Mesenchymal stem cell (in vitro differentiated cells and primary cell): Measurements from ENCODE around the gene GARRE1. TPM values are rescaled to one million over a fixed set of nuclear protein-coding genes. Genes with fewer than 3 reads are reported as not detected.
"Not testable (repeated sequence)": the region's sequence is repeated elsewhere in the genome, so short reads cannot be mapped to it uniquely, and the experiment has no call there.

Experiments used
- DNase-seq: peaks from one replicate; pipeline ENCODE4 v3.0.0-alpha.2; 2013
- H2AFZ ChIP-seq: one replicate; pipeline ENCODE4 v1.6.1; 2013; ENCODE audit warnings: low read depth, mild to moderate bottlenecking, control low read depth, inconsistent platforms, low read length, moderate library complexity
- H2AK5ac ChIP-seq: 2 replicates; pipeline ENCODE4 v1.6.1; 2013; ENCODE audit warnings: low read length, moderate library complexity, mild to moderate bottlenecking, inconsistent platforms; ENCODE audit not compliant: severe bottlenecking
- H2BK120ac ChIP-seq: one replicate; pipeline ENCODE4 v1.6.1; 2013; ENCODE audit warnings: low read depth, mild to moderate bottlenecking, inconsistent platforms, low read length, moderate library complexity
- H2BK12ac ChIP-seq, 2 experiments: one replicate each; pipeline ENCODE4 v1.6.1; 2013; ENCODE audit warnings: inconsistent platforms in 2 of 2, low read length in 2 of 2, mild to moderate bottlenecking in 2 of 2, moderate library complexity in 2 of 2, control low read depth in 1 of 2
- H2BK15ac ChIP-seq: one replicate; pipeline ENCODE4 v1.6.1; 2013; ENCODE audit warnings: mild to moderate bottlenecking, low read depth, inconsistent platforms; ENCODE audit not compliant: poor library complexity, severe bottlenecking
- H2BK5ac ChIP-seq: 2 replicates; pipeline ENCODE4 v1.6.1; 2013; ENCODE audit warnings: low read depth, mild to moderate bottlenecking, low read length, control low read depth, inconsistent platforms; ENCODE audit not compliant: poor library complexity, severe bottlenecking
- H3K14ac ChIP-seq, 2 experiments: one replicate each; pipeline ENCODE4 v1.6.1; 2013; ENCODE audit warnings: inconsistent platforms in 2 of 2, low read length in 2 of 2, control low read depth in 1 of 2, mild to moderate bottlenecking in 1 of 2, moderate library complexity in 1 of 2
- H3K18ac ChIP-seq, 2 experiments: one replicate each; pipeline ENCODE4 v1.6.1; 2013; ENCODE audit warnings: inconsistent platforms in 2 of 2, low read length in 2 of 2, control low read depth in 1 of 2, low read depth in 1 of 2, mild to moderate bottlenecking in 1 of 2
- H3K23ac ChIP-seq, 2 experiments: one replicate each; pipeline ENCODE4 v1.6.1; 2013; ENCODE audit warnings: inconsistent platforms in 2 of 2, low read length in 2 of 2, mild to moderate bottlenecking in 2 of 2, moderate library complexity in 2 of 2, control low read depth in 1 of 2
- H3K27ac ChIP-seq: 2 replicates; pipeline ENCODE4 v1.5.1; 2013; ENCODE audit warnings: mild to moderate bottlenecking, moderate library complexity, low read length, control low read depth, inconsistent platforms; ENCODE audit not compliant: poor library complexity, severe bottlenecking
- H3K27me3 ChIP-seq, 2 experiments: 2 replicates each; pipeline versions ENCODE4 v1.6.1 to v1.7.0; 2013; ENCODE audit warnings: low read length in 2 of 2, mild to moderate bottlenecking in 2 of 2, moderate library complexity in 2 of 2, control low read depth in 1 of 2, inconsistent platforms in 1 of 2; ENCODE audit not compliant: control insufficient read depth in 1 of 2, insufficient read depth in 1 of 2
- H3K36me3 ChIP-seq, 2 experiments: 2 replicates each; pipeline versions ENCODE4 v1.6.1 to v1.7.0; 2013; ENCODE audit warnings: low read length in 2 of 2, control low read depth in 1 of 2, inconsistent platforms in 1 of 2, low read depth in 1 of 2, mild to moderate bottlenecking in 1 of 2; ENCODE audit not compliant: insufficient read depth in 2 of 2, control insufficient read depth in 1 of 2
- H3K4ac ChIP-seq, 2 experiments: one replicate each; pipeline ENCODE4 v1.6.1; 2013; ENCODE audit warnings: inconsistent platforms in 2 of 2, low read length in 2 of 2, mild to moderate bottlenecking in 2 of 2, moderate library complexity in 2 of 2, control low read depth in 1 of 2, low read depth in 1 of 2
- H3K4me1 ChIP-seq: 2 replicates; pipeline ENCODE4 v1.6.1; 2013; ENCODE audit warnings: low read depth, low read length, control low read depth; ENCODE audit not compliant: control insufficient read depth, insufficient read depth
- H3K4me2 ChIP-seq: 2 replicates; pipeline ENCODE4 v1.6.1; 2013; ENCODE audit warnings: low read length, mild to moderate bottlenecking, inconsistent platforms; ENCODE audit not compliant: poor library complexity, severe bottlenecking
- H3K4me3 ChIP-seq, 2 experiments: 2 replicates each; pipeline versions ENCODE4 v1.5.1 to v1.7.0; 2013; ENCODE audit warnings: low read length in 2 of 2, mild to moderate bottlenecking in 2 of 2, control low read depth in 1 of 2, low read depth in 1 of 2; ENCODE audit not compliant: insufficient read depth in 1 of 2
- H3K79me1 ChIP-seq: replicated peaks from 2 replicates; pipeline ENCODE4 v1.6.1; 2013; ENCODE audit warnings: mild to moderate bottlenecking, control low read depth, low read length, inconsistent platforms; ENCODE audit not compliant: poor library complexity, severe bottlenecking
- H3K9ac ChIP-seq: 2 replicates; pipeline ENCODE4 v1.7.0; 2013; ENCODE audit warnings: mild to moderate bottlenecking, low read length, moderate library complexity
- H3K9me3 ChIP-seq: 2 replicates; pipeline ENCODE4 v1.7.0; 2013; ENCODE audit warnings: mild to moderate bottlenecking, low read length; ENCODE audit not compliant: control insufficient read depth
- H4K8ac ChIP-seq: one replicate; pipeline ENCODE4 v1.6.1; 2013; ENCODE audit warnings: inconsistent platforms, mild to moderate bottlenecking, low read length, moderate library complexity
- H4K91ac ChIP-seq: one replicate; pipeline ENCODE4 v1.6.1; 2013; ENCODE audit warnings: mild to moderate bottlenecking, low read length, inconsistent platforms
- WGBS: methylation state at CpG from one replicate; pipeline ENCODE4 v1.1.7; 2013; ENCODE audit warnings: mixed read lengths; 5-methylcytosine and 5-hydroxymethylcytosine counted together
- polyA plus RNA-seq, 2 experiments: library from polyadenylated mRNA; stranded (reverse); fragments of 200-250 nt; gene quantifications; one replicate each; pipeline ENCODE4 v1.2.3, GENCODE V29; 2013

The GARRE1 gene
- polyA plus RNA-seq (2013, experiment 1 of 2), result 20.0 TPM
- polyA plus RNA-seq (2013, experiment 2 of 2), result 17.3 TPM

DNA sequence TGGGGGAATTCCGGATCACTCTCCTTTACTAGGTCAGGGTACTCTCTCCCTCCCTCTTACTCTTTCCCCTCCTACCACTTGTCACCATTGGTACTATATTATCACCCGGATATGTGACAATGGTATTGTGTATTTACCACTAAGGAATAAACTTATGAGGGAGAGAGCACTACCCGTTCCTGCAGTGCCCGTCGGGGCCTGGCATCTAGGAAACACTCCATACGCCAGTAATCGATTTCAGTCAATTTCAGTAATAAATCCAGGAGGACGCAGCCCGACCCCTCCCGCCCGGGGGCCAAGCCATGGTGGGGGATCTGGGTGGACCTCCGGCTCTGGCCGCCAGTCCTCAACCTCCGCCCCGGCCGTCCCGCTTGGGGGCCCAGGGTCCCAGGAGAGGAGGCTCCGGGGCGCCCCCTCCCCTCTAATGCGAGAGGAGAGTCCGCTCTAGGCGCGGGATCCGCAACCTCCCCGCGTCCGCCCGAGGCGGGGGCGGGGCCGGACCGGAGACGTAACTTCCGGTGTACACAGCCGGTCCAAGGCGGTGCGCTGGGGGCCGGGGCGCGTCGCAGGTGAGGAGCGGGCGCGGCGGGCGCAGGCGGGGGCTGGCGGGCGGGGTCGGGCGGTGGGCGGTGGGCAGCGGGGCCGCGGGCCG is at the start of gene GARRE1:
GARRE1 (plus strand) TSS at position 509 of the 652 bp plus-strand sequence. CDS start 45,920 bp downstream, outside the sequence.
- Histone ChIP-seq H2AK5ac (no peak within 1 kb of the TSS), H3K4ac (peak within 1 kb of the TSS; percentile 73 to 92), H3K18ac (peak within 1 kb of the TSS; percentile 71 to 73), H3K4me2 (peak within 1 kb of the TSS; percentile 96), H3K27me3 (no peaks in the 10 kb centered on the region), H3K9ac (peak within 1 kb of the TSS; percentile 94), H3K14ac (peak within 1 kb of the TSS in 1 of 2 experiments; percentile 91), H4K91ac (peak within 1 kb of the TSS; percentile 61), H3K36me3 (no peaks in the 10 kb centered on the region), H2BK5ac (peak within 1 kb of the TSS; percentile 66), H4K8ac (peak within 1 kb of the TSS; percentile 89), H2BK120ac (peak within 1 kb of the TSS; percentile 89), H3K27ac (no peak within 1 kb of the TSS), H2BK15ac (peak within 1 kb of the TSS; percentile 94), H3K23ac (peak within 1 kb of the TSS in 1 of 2 experiments; percentile 95), H3K4me3 (peak within 1 kb of the TSS; percentile 82 to 93), H3K79me1 (peaks cover 8% of the 10 kb centered on the region), H2BK12ac (peak within 1 kb of the TSS in 1 of 2 experiments; percentile 54), H2AFZ (peak within 1 kb of the TSS; percentile 85), H3K4me1 (peaks cover 6% of the 10 kb centered on the region), H3K9me3 (no peaks in the 10 kb centered on the region)
- 4% methylated on average over 14 of the region's 56 CpGs for WGBS
- DNase-seq, result peak; percentile 67

DNA sequence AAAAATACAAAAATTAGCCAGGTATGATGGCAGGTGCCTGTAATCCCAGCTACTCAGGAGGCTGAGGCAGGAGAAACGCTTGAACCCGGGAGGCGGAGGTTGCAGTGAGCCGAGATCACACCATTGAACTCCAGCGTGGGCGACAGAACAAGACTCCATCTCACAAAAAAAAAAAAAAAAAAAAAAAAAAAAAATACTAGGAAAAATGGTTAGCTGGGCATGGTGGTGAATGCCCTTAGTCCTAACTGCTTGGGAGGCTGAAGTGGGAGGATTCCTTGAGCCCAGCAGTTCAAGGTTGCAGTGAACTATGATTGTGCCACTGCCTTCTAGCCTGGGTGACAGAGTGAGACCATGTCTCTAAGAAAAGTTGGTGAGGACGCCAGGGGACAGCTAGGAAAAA is 49.0 kb upstream of the GARRE1 start:
- DNase-seq, result not testable (repeated sequence)

GRCh38 chr19:34208291-34208884 is 46.0 kb upstream of the GARRE1 start:
- no peak overlapping the region for H4K8ac ChIP-seq
- peaks cover 28 to 71% of the 10 kb centered on the region in 2 experiments for H3K36me3 ChIP-seq
- no peak overlapping the region for H3K14ac ChIP-seq
- H3K4me3 ChIP-seq, result no peak overlapping the region
- no peak overlapping the region for H2AFZ ChIP-seq
- H4K91ac ChIP-seq, result no peak overlapping the region
- no peak overlapping the region for H2BK120ac ChIP-seq
- no peak overlapping the region for H3K18ac ChIP-seq
- no peak overlapping the region for H3K23ac ChIP-seq
- no peak overlapping the region for H2AK5ac ChIP-seq
- H3K4me2 ChIP-seq, result no peak overlapping the region
- H3K27me3 ChIP-seq, result no peaks in the 10 kb centered on the region
- H2BK12ac ChIP-seq, result no peak overlapping the region
- H2BK15ac ChIP-seq, result no peak overlapping the region
- no peaks in the 10 kb centered on the region for H3K9me3 ChIP-seq
- H3K27ac ChIP-seq, result no peak overlapping the region
- H2BK5ac ChIP-seq, result no peak overlapping the region
- 100% methylated on average over 1 of the region's 1 CpG for WGBS
- no peak overlapping the region for H3K9ac ChIP-seq
- H3K4me1 ChIP-seq, result no peaks in the 10 kb centered on the region
- no peak for DNase-seq
- no peak overlapping the region for H3K4ac ChIP-seq
- peaks cover 19% of the 10 kb centered on the region for H3K79me1 ChIP-seq

More for the DNA sequence above, 49.0 kb upstream of the GARRE1 start:
- H4K8ac ChIP-seq, H3K18ac ChIP-seq, H2BK15ac ChIP-seq, H3K23ac ChIP-seq, H3K9ac ChIP-seq, H2AK5ac ChIP-seq, H3K4me2 ChIP-seq, H2BK120ac ChIP-seq, H3K14ac ChIP-seq, H4K91ac ChIP-seq, H3K4me1 ChIP-seq, H2BK5ac ChIP-seq, H2BK12ac ChIP-seq, H3K27ac ChIP-seq, H3K9me3 ChIP-seq, H3K4me3 ChIP-seq, H2AFZ ChIP-seq, H3K27me3 ChIP-seq, H3K4ac ChIP-seq: not testable (repeated sequence)
- WGBS, result 97% methylated on average over 1 of the region's 7 CpGs
- H3K36me3 ChIP-seq, result peaks cover 32 to 64% of the 10 kb centered on the region in 2 experiments
- H3K79me1 ChIP-seq, result peaks cover 19% of the 10 kb centered on the region

DNA sequence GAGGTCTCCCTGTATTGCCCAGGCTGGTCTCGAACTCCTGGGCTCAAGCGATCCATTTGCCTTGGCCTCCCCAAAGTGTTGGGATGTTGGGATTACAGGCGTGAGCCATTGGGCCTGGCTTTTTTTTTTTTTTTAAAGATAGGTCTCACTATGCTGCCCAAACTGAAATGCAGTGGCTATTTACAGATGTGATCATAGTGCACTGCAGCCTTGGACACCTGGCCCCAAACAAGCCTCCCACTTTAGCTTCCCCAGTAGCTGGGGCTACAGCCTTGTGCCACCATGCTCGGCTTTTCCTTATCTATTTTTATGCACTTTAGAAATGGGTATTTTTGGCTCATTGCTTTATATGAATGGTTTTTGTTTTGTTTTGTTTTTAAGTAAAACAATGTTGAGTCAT is 44.6 kb upstream of the GARRE1 start:
- Histone ChIP-seq H2BK15ac (no peak overlapping the region), H3K18ac (no peak overlapping the region), H2BK5ac (no peak overlapping the region), H4K91ac (no peak overlapping the region), H3K4me1 (no peaks in the 10 kb centered on the region), H3K9ac (no peak overlapping the region), H4K8ac (no peak overlapping the region), H3K23ac (no peak overlapping the region), H3K14ac (no peak overlapping the region), H2AK5ac (no peak overlapping the region), H3K9me3 (no peaks in the 10 kb centered on the region), H3K4me2 (no peak overlapping the region), H3K79me1 (peaks cover 20% of the 10 kb centered on the region), H2BK12ac (no peak overlapping the region), H3K36me3 (peaks cover 35 to 75% of the 10 kb centered on the region in 2 experiments), H3K27ac (no peak overlapping the region), H3K27me3 (no peaks in the 10 kb centered on the region), H3K4me3 (no peak overlapping the region), H2AFZ (no peak overlapping the region), H2BK120ac (no peak overlapping the region), H3K4ac (no peak overlapping the region)
- 93% methylated on average over 3 of the region's 4 CpGs for WGBS
- DNase-seq, result no peak
